ENCODE data around the gene EPS8. TPM values are rescaled to one million over a fixed set of nuclear protein-coding genes. Genes with fewer than 3 reads are reported as not detected.

The EPS8 gene
- total RNA-seq, 1 experiment from 2014 or later: 7.5 TPM

DNA sequence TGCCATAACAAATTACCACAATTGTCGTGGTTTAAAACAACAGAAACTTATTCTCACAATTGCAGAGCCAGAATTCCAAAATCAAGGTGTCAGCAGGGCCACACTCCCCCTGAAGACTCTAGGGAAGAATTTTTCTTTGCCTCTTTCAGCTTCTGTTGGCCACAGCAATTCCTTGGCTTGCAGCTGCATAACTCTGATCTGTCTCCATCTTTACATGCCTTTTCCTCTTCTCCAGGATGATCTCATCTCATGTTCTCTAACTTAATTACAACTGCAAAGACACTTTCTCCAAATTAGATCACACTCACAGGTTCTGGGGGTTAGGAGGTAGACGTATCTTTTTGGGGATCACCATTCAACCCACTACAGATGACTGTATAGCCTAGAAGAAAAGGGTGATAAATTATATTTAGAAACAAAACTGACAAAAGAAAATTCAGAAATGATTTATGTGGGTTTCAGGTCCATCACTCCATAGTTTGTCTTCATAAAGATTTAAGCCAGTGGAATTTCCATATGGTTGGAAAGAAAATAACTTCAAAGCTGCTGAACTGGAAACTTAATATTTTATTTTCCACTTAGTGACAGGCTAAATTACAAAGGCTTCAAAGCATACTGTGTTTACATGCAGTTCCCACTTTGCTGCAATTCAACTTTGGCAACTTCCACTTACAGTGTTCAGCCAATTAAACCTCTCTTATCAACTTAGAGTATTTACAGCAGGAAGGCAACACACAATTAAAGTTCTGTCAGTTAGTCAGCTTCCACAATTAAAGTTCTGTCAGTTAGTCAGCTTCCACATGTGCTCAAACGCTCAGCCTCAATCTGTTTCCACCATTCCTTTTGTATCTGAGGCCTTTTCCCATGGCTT lies 213.3 kb downstream of the EPS8 start (continued):
- no peak for TF ChIP-seq CREM (CRISPR knock-in tag; IDR thresholded peaks at IDR 0.05)
- no peak for TF ChIP-seq GABPB1 (CRISPR knock-in tag; IDR thresholded peaks at IDR 0.05)
- no peak for TF ChIP-seq SMAD4 (CRISPR knock-in tag; IDR thresholded peaks at IDR 0.05)
- no peak for TF ChIP-seq NFATC4 (CRISPR knock-in tag; IDR thresholded peaks at IDR 0.05)
- no peak for TF ChIP-seq RELA (CRISPR knock-in tag; IDR thresholded peaks at IDR 0.05; ENCODE audit: borderline replicate concordance)
- TF ChIP-seq, protein P1, sequence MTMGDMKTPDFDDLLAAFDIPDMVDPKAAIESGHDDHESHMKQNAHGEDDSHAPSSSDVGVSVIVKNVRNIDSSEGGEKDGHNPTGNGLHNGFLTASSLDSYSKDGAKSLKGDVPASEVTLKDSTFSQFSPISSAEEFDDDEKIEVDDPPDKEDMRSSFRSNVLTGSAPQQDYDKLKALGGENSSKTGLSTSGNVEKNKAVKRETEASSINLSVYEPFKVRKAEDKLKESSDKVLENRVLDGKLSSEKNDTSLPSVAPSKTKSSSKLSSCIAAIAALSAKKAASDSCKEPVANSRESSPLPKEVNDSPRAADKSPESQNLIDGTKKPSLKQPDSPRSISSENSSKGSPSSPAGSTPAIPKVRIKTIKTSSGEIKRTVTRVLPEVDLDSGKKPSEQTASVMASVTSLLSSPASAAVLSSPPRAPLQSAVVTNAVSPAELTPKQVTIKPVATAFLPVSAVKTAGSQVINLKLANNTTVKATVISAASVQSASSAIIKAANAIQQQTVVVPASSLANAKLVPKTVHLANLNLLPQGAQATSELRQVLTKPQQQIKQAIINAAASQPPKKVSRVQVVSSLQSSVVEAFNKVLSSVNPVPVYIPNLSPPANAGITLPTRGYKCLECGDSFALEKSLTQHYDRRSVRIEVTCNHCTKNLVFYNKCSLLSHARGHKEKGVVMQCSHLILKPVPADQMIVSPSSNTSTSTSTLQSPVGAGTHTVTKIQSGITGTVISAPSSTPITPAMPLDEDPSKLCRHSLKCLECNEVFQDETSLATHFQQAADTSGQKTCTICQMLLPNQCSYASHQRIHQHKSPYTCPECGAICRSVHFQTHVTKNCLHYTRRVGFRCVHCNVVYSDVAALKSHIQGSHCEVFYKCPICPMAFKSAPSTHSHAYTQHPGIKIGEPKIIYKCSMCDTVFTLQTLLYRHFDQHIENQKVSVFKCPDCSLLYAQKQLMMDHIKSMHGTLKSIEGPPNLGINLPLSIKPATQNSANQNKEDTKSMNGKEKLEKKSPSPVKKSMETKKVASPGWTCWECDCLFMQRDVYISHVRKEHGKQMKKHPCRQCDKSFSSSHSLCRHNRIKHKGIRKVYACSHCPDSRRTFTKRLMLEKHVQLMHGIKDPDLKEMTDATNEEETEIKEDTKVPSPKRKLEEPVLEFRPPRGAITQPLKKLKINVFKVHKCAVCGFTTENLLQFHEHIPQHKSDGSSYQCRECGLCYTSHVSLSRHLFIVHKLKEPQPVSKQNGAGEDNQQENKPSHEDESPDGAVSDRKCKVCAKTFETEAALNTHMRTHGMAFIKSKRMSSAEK (CRISPR knock-in tag; IDR thresholded peaks at IDR 0.05; ENCODE audit: borderline replicate concordance): no peak
- TF ChIP-seq, protein P2, sequence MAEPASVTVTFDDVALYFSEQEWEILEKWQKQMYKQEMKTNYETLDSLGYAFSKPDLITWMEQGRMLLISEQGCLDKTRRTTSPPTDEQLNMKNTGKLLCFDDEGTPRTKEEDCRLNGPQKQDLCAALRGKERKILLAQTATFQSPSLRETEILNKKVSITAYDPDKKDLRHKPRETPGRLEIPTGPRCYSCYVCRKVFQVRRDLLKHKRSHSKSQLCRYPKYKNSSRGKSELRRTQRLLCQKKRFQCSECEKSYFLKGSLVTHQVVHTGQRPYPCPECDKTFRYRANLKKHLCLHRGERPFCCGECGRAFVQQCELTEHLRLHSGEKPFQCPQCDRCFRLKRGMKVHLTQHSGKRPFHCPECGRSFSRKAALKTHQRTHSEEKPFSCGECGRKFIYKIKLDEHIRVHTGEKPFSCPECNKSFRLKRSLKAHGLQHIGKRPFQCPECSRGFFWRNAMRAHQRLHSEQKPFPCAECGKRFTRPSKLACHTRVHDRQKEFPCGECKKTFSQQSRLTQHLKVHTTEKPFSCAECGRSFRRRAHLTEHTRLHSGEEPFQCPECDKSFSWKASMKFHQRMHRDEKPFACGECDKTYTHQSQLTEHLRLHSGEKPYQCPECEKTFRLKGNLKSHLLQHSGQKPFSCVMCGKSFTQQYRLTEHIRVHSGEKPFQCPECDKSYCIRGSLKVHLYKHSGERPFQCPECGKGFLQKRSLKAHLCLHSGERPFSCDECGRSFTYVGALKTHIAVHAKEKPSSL (CRISPR knock-in tag; conservative IDR thresholded peaks at IDR 0.05): no peak
- no peak for TF ChIP-seq HMGA2 (CRISPR knock-in tag; IDR thresholded peaks at IDR 0.05)
- TF ChIP-seq, protein P3, sequence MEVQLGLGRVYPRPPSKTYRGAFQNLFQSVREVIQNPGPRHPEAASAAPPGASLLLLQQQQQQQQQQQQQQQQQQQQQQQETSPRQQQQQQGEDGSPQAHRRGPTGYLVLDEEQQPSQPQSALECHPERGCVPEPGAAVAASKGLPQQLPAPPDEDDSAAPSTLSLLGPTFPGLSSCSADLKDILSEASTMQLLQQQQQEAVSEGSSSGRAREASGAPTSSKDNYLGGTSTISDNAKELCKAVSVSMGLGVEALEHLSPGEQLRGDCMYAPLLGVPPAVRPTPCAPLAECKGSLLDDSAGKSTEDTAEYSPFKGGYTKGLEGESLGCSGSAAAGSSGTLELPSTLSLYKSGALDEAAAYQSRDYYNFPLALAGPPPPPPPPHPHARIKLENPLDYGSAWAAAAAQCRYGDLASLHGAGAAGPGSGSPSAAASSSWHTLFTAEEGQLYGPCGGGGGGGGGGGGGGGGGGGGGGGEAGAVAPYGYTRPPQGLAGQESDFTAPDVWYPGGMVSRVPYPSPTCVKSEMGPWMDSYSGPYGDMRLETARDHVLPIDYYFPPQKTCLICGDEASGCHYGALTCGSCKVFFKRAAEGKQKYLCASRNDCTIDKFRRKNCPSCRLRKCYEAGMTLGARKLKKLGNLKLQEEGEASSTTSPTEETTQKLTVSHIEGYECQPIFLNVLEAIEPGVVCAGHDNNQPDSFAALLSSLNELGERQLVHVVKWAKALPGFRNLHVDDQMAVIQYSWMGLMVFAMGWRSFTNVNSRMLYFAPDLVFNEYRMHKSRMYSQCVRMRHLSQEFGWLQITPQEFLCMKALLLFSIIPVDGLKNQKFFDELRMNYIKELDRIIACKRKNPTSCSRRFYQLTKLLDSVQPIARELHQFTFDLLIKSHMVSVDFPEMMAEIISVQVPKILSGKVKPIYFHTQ (CRISPR knock-in tag; IDR thresholded peaks at IDR 0.05): no peak

DNA sequence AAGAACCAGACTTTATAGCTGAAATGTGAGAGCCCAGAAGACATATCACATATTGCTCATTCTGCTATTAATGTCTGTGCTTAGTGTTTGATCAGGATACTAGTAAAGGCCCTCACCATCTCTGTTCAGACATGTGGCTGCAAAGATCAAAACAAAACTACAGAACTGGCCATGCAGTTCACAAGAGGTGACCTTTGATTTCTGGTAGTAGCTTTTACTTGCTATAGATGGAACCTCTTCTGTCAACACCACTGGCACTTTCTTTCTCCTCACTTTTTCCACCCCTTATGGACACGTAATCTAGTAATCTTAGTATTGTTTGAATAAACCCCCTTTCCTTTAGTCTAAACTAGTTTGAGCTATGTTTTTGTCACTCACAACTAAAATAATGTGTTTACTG lies 214.8 kb downstream of the EPS8 start:
- H3K27me3 Mint-ChIP-seq (ENCODE audit: low read depth): no peaks in the 10 kb centered on the region
- no peaks in the 10 kb centered on the region for H3K36me3 Mint-ChIP-seq
- H3K4me1 Mint-ChIP-seq: no peaks in the 10 kb centered on the region
- no peak overlapping the region for H3K4me3 Mint-ChIP-seq
- ATAC-seq (no peak), DNase-seq (ENCODE audit: low spot score) (no peak)
- ChIA-PET CTCF (interaction anchor here (1.7 kb wide), 1 partner anchor 11 kb away, joined by 9 read pairs; no protein-coding TSS in a partner anchor), POLR2A (interaction anchor here (0.7 kb wide), 1 partner anchor 10 kb away, joined by 3 read pairs; no protein-coding TSS in a partner anchor)
- H3K9me3 Mint-ChIP-seq: peaks cover 7% of the 10 kb centered on the region; the same call in 1 of the 2 replicates
- H3K27ac Mint-ChIP-seq: no peak overlapping the region
- no peak for TF ChIP-seq HMGA2 (CRISPR knock-in tag; IDR thresholded peaks at IDR 0.05)
- TF ChIP-seq ZNF121 (CRISPR knock-in tag; IDR thresholded peaks at IDR 0.05): no peak
- TF ChIP-seq FOXK1 (CRISPR knock-in tag; IDR thresholded peaks at IDR 0.05): no peak
- TF ChIP-seq, protein P3 (CRISPR knock-in tag; IDR thresholded peaks at IDR 0.05): no peak
- TF ChIP-seq, protein P4, sequence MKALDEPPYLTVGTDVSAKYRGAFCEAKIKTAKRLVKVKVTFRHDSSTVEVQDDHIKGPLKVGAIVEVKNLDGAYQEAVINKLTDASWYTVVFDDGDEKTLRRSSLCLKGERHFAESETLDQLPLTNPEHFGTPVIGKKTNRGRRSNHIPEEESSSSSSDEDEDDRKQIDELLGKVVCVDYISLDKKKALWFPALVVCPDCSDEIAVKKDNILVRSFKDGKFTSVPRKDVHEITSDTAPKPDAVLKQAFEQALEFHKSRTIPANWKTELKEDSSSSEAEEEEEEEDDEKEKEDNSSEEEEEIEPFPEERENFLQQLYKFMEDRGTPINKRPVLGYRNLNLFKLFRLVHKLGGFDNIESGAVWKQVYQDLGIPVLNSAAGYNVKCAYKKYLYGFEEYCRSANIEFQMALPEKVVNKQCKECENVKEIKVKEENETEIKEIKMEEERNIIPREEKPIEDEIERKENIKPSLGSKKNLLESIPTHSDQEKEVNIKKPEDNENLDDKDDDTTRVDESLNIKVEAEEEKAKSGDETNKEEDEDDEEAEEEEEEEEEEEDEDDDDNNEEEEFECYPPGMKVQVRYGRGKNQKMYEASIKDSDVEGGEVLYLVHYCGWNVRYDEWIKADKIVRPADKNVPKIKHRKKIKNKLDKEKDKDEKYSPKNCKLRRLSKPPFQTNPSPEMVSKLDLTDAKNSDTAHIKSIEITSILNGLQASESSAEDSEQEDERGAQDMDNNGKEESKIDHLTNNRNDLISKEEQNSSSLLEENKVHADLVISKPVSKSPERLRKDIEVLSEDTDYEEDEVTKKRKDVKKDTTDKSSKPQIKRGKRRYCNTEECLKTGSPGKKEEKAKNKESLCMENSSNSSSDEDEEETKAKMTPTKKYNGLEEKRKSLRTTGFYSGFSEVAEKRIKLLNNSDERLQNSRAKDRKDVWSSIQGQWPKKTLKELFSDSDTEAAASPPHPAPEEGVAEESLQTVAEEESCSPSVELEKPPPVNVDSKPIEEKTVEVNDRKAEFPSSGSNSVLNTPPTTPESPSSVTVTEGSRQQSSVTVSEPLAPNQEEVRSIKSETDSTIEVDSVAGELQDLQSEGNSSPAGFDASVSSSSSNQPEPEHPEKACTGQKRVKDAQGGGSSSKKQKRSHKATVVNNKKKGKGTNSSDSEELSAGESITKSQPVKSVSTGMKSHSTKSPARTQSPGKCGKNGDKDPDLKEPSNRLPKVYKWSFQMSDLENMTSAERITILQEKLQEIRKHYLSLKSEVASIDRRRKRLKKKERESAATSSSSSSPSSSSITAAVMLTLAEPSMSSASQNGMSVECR (CRISPR knock-in tag; IDR thresholded peaks at IDR 0.05; ENCODE audit: borderline replicate concordance): no peak
- TF ChIP-seq NR2C2 (CRISPR knock-in tag; IDR thresholded peaks at IDR 0.05): no peak
- TF ChIP-seq NR1H2 (CRISPR knock-in tag; IDR thresholded peaks at IDR 0.05): no peak
- no peak for TF ChIP-seq NFATC4 (CRISPR knock-in tag; IDR thresholded peaks at IDR 0.05)
